GM20431 (cell line): ENCODE results near the gene KRT6A.

Source experiments
- in situ Hi-C: fragments of 300-500 bp; cut with MseI, MboI; formaldehyde crosslinking; loops from one replicate; pipeline ENCODE4 v1.15.0; 2020; ENCODE audit warnings: low sequenced_read_pairs; ENCODE audit not compliant: unreplicated experiment

KRT6A gene

GRCh38 chr12:52439420-52439819, 53.6 kb downstream of the KRT6A start:
- in situ Hi-C loops, result no loop called here

- in situ Hi-C loops, result no loop called here
These were observed 54.5 kb downstream of the KRT6A start for GRCh38 chr12:52438305-52439301.

- in situ Hi-C loops, result no loop called here
These were observed 55.5 kb downstream of the KRT6A start for GRCh38 chr12:52437508-52437907.
